ENCODE data around the gene NSMCE1. TPM values are rescaled to one million over a fixed set of nuclear protein-coding genes. Genes with fewer than 3 reads are reported as not detected.

Gene NSMCE1
- total and polyA plus RNA-seq, 10 donors, result 18.4 to 79.0 (median 36.7) TPM

- H3K27me3 ChIP-seq (replicated peaks in 1 of 7), result no peaks in the 10 kb centered on the region
- H3K9me3 ChIP-seq, result peaks cover 0 to 3% (median 0%) of the 10 kb centered on the region in 8 donors
- no peak overlapping the region for H3K4me3 ChIP-seq
- WGBS, 5 donors, result 87 to 94% (median 92%) methylated on average over 13 of the region's 13 CpGs
- no peaks in the 10 kb centered on the region for H3K36me3 ChIP-seq
- DNase-seq, result no peak
- H3K27ac ChIP-seq, result no peak overlapping the region
- peaks cover 13 to 46% (median 29%) of the 10 kb centered on the region in 6 donors for H3K4me1 ChIP-seq
- intact Hi-C loops (cut with DNase I; ENCODE audit: low total_unique reads), result loop anchor here (5.0 to 10.0 kb wide), 2 partner anchors 58 to 190 kb away; no protein-coding TSS in a partner anchor
- TF ChIP-seq POLR2A (IDR thresholded peaks at IDR 0.05) (no peak), POLR2AphosphoS5 (IDR thresholded peaks at IDR 0.05) (no peak)
- TF ChIP-seq, protein P1, sequence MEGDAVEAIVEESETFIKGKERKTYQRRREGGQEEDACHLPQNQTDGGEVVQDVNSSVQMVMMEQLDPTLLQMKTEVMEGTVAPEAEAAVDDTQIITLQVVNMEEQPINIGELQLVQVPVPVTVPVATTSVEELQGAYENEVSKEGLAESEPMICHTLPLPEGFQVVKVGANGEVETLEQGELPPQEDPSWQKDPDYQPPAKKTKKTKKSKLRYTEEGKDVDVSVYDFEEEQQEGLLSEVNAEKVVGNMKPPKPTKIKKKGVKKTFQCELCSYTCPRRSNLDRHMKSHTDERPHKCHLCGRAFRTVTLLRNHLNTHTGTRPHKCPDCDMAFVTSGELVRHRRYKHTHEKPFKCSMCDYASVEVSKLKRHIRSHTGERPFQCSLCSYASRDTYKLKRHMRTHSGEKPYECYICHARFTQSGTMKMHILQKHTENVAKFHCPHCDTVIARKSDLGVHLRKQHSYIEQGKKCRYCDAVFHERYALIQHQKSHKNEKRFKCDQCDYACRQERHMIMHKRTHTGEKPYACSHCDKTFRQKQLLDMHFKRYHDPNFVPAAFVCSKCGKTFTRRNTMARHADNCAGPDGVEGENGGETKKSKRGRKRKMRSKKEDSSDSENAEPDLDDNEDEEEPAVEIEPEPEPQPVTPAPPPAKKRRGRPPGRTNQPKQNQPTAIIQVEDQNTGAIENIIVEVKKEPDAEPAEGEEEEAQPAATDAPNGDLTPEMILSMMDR (IDR thresholded peaks at IDR 0.05 in 8 of 11, conservative IDR thresholded peaks at IDR 0.05 in 3 of 11), result no peak
These were observed 91.4 kb downstream of the NSMCE1 start for GRCh38 chr16:27177031-27177774.

DNA sequence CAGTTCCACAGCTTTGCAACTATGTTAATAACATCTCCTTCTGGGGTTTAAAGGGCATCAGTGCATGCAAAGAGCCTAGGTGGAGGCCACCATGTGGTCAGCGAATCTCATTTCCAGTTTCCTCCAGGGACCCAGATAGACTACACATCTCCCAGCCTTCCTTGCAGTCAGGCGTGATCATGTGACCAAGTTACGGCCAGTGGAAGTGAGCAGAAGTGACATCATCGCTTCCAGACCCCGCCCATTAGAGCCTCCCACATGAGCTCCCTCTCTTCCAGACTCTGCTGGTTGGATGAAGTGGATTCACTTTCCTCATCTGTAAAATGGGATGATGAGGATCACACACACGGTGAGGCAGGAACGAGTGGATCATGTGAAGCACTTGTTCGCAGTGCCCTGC is 92.7 kb downstream of the NSMCE1 start:
- Histone ChIP-seq H3K4me1 (peaks cover 13 to 50% (median 29%) of the 10 kb centered on the region in 6 donors), H3K4me3 (no peak overlapping the region), H3K36me3 (no peaks in the 10 kb centered on the region), H3K27ac (no peak overlapping the region), H3K27me3 (replicated peaks in 1 of 7) (no peaks in the 10 kb centered on the region), H3K9me3 (peaks cover 0 to 7% (median 4%) of the 10 kb centered on the region in 8 donors)
- TF ChIP-seq, protein P1 (IDR thresholded peaks at IDR 0.05 in 8 of 11, conservative IDR thresholded peaks at IDR 0.05 in 3 of 11), result no peak
- TF ChIP-seq POLR2AphosphoS5 (IDR thresholded peaks at IDR 0.05) (no peak), POLR2A (IDR thresholded peaks at IDR 0.05) (no peak)
- DNase-seq, result no peak
- intact Hi-C loops (cut with DNase I; ENCODE audit: low total_unique reads), result loop anchor here (5.0 to 10.0 kb wide), 2 partner anchors 59 to 191 kb away; no protein-coding TSS in a partner anchor
- 82 to 95% (median 89%) methylated on average over 7 to 8 of the region's 8 CpGs for WGBS, 5 donors

Other genes with a start within 250 kb of the NSMCE1 start
- not detected for gene C16orf82, start 201.8 kb downstream of the NSMCE1 start, total RNA-seq
- not detected for gene C16orf82, start 201.8 kb downstream of the NSMCE1 start, polyA plus RNA-seq
- gene KDM8, start 65.2 kb downstream of the NSMCE1 start, total RNA-seq, result 10 to 100 TPM in 3 of 7 donors, 1 to 10 TPM in 4; 8.3 to 14.7 (median 9.8) TPM
- 10 to 100 TPM in 1 of 3 donors, 1 to 10 TPM in 2; 5.2 to 10.6 (median 7.4) TPM for gene KDM8, start 65.2 kb downstream of the NSMCE1 start, polyA plus RNA-seq
- 100 to 1,000 TPM in 6 of 7 donors, 10 to 100 TPM in 1; 78.0 to 319 (median 215) TPM for gene IL4R, start 45.2 kb upstream of the NSMCE1 start, total RNA-seq
- gene IL4R, start 45.2 kb upstream of the NSMCE1 start, polyA plus RNA-seq, result 10 to 100 TPM; 39.3 to 55.5 (median 48.9) TPM
- gene IL21R, start 133.4 kb upstream of the NSMCE1 start, total RNA-seq, result 10 to 100 TPM in 6 of 7 donors, 1 to 10 TPM in 1; 8.7 to 19.7 (median 13.0) TPM
- gene IL21R, start 133.4 kb upstream of the NSMCE1 start, polyA plus RNA-seq, result 1 to 10 TPM; 2.7 to 6.0 (median 3.3) TPM

All from spleen (tissue), 11 donors.